Uterus (tissue), 2 donors: ENCODE data around the gene SHC4.
"Not testable (repeated sequence)": the region's sequence is repeated elsewhere in the genome, so short reads cannot be mapped to it uniquely, and the experiment has no call there.

Experiments used
- CTCF ChIP-seq, 4 experiments: fragments of 200-600 bp in 2 of 4; fragments of 450-650 bp in 2 of 4; sonication (generic) in 2 of 4; IDR thresholded peaks; one replicate each; pipeline ENCODE4 v1.5.1; 2016 to 2019; ENCODE audit warnings: antibody characterized with exemption in 4 of 4, mild to moderate bottlenecking in 2 of 4, moderate library complexity in 1 of 4
- POLR2A ChIP-seq, 2 donors: fragments of 450-650 bp; IDR thresholded peaks; one replicate each; pipeline ENCODE4 v1.6.1; 2016; ENCODE audit warnings: antibody characterized with exemption in 2 of 2, mild to moderate bottlenecking in 1 of 2, moderate library complexity in 1 of 2

- TF ChIP-seq POLR2A, CTCF (IDR thresholded peaks at IDR 0.05): not testable (repeated sequence)
Observed at GRCh38 chr15:48909313-48909712, 54.4 kb downstream of the SHC4 start.
